A204.1 (cell line): ENCODE results near the gene ARFIP1.
"Not testable (repeated sequence)": the region's sequence is repeated elsewhere in the genome, so short reads cannot be mapped to it uniquely, and the experiment has no call there.

Experiments used
- FAIRE-seq: peaks from 2 replicates; lab custom pipeline; 2012; peaks lifted over from hg19 to GRCh38; lab: Jason Lieb, UNC

Gene ARFIP1

GRCh38 chr4:152785639-152786615, 6.2 kb downstream of the ARFIP1 start:
- no peak for FAIRE-seq

- FAIRE-seq = no peak
These were observed 6.9 kb downstream of the ARFIP1 start for GRCh38 chr4:152786627-152787026.

- FAIRE-seq = no peak
These were observed 16.1 kb downstream of the ARFIP1 start for GRCh38 chr4:152795891-152796290.

- FAIRE-seq = no peak
These were observed 23.8 kb downstream of the ARFIP1 start for GRCh38 chr4:152803541-152803940.

GRCh38 chr4:152805071-152805650, 25.4 kb downstream of the ARFIP1 start:
- no peak for FAIRE-seq

- no peak for FAIRE-seq
These were observed 26.1 kb downstream of the ARFIP1 start for GRCh38 chr4:152805818-152806217.

- no peak for FAIRE-seq
These were observed 26.9 kb downstream of the ARFIP1 start for GRCh38 chr4:152806501-152807125.

GRCh38 chr4:152807294-152807829, 27.6 kb downstream of the ARFIP1 start:
- no peak for FAIRE-seq

GRCh38 chr4:152808670-152809069, 28.9 kb downstream of the ARFIP1 start:
- FAIRE-seq = no peak

- FAIRE-seq = no peak
These were observed 31.0 kb downstream of the ARFIP1 start for GRCh38 chr4:152810715-152811287.

- no peak for FAIRE-seq
These were observed 35.3 kb downstream of the ARFIP1 start for GRCh38 chr4:152815078-152815477.

- FAIRE-seq = no peak
These were observed 37.6 kb downstream of the ARFIP1 start for GRCh38 chr4:152817331-152817730.

GRCh38 chr4:152819026-152819645, 39.4 kb downstream of the ARFIP1 start:
- no peak for FAIRE-seq

- no peak for FAIRE-seq
These were observed 40.3 kb downstream of the ARFIP1 start for GRCh38 chr4:152820073-152820472.

GRCh38 chr4:152822323-152822722, 42.6 kb downstream of the ARFIP1 start:
- FAIRE-seq = no peak

- FAIRE-seq = no peak
These were observed 44.8 kb downstream of the ARFIP1 start for GRCh38 chr4:152824561-152824960.

GRCh38 chr4:152825336-152825735, 45.6 kb downstream of the ARFIP1 start:
- no peak for FAIRE-seq

- no peak for FAIRE-seq
These were observed 48.4 kb downstream of the ARFIP1 start for GRCh38 chr4:152828122-152828521.

GRCh38 chr4:152831416-152831815, 51.7 kb downstream of the ARFIP1 start:
- no peak for FAIRE-seq

GRCh38 chr4:152836936-152837335, 57.2 kb downstream of the ARFIP1 start:
- FAIRE-seq = no peak

- FAIRE-seq = not testable (repeated sequence)
These were observed 60.0 kb downstream of the ARFIP1 start for GRCh38 chr4:152839729-152840128.

- FAIRE-seq = no peak
These were observed 63.8 kb downstream of the ARFIP1 start for GRCh38 chr4:152843481-152844090.
